HG02884 (cell line): Measurements from ENCODE around the gene INPP5E.

Experiments
- ATAC-seq: cut with Tn5 transposase; IDR thresholded peaks from one replicate; pipeline ENCODE4 v1.9.1; 2021; ENCODE audit warnings: mild to moderate bottlenecking, moderate library complexity; ENCODE audit not compliant: unreplicated experiment

INPP5E gene

GRCh38 chr9:136473354-136473721 lies 33.7 kb upstream of the INPP5E start:
- ATAC-seq = no peak

DNA sequence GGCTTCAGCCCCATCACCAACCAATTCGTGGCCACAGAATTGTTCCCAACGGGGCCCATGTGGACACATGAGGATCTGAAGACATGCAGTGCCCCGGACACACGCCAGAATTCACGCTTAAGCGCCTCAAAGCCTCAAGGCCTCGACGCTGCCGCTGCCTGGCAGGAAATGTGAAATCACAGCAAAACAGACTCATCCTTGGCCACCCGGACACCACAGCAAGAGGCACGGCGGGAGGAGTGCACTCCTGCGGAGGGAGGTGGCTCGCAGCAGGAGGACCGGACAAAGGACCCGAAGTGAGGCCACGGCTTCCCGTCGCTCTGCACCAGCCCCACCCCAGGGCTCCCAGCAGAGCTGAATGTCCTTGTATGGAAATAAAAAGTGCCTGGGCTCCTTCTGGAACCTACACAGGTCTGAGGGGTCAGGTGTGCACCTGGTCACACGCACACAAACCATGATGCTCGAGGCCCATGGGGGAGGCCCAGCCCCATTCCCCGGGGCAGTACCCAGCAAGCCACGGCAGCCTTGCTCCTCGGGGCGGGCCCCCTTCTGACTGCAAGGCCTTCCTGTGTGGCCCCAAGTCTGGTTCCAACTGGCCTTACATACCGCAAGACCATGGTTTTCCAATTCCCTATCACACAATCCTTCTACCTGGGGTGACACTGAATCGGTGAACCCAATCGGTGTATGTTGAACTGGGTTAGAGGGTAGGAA lies 33.2 kb upstream of the INPP5E start:
- no peak for ATAC-seq

- no peak for ATAC-seq
Measured at GRCh38 chr9:136471802-136472487, 32.3 kb upstream of the INPP5E start.

GRCh38 chr9:136470792-136471469 lies 31.3 kb upstream of the INPP5E start:
- ATAC-seq = no peak

DNA sequence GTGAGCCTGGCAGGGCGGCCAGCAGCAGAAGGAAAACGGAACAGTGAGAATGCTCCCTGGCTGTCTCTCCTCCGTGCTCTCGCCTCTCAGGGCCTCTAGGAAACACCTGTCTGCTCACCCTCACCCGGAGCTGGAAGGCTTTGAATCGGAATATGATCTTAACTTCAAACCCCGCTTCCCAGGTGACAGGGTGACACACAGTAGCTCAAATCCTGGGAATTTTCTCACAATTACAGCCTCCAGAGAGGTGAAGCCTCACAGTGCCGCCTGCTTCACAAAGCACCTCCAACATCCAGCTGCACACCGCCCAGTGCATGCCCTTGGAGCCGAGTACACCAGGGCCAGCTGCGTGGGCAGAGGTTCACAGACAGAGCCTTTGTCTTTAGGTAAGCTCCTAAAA lies 30.7 kb upstream of the INPP5E start:
- ATAC-seq = no peak

DNA sequence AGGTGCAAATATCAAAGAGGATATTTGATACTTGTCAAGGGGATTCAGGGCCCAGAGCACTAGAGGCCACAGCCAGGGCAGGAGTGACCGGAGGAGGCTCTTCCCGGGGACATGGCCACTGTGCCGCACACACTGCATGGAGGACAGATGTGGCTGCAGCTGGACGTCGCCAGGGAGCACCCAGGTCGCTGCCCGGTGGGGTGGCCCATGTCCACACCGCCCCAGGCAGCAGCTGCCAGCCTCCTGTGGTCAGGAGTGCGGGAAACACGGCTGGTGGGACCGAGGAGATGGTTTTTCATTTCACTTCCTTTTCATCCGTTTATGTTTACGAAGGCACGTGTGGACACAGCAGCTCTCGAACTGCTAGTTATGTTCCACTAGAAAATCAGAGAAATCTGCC lies 28.1 kb upstream of the INPP5E start:
- no peak for ATAC-seq

DNA sequence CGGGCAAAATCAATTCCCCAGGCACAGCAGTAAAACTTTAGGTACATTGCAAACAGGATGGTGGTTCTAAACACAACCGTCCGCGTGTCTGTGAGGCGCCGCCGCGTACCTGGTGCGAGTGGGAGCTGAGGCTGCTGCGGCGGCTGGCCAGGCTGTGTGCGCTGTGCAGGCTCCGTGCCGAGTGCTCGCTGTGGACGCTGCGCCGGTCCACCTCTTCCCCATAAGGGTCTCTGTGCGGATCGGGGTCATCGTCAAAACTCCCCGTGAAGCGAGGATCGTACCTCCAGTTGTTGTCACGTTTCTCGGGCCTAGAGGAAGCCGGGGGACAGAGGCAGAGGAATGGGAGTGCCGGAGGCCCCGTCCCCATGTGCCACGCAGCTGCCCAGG lies 26.5 kb upstream of the INPP5E start:
- ATAC-seq = no peak

GRCh38 chr9:136465500-136466154 lies 26.0 kb upstream of the INPP5E start:
- ATAC-seq = no peak

DNA sequence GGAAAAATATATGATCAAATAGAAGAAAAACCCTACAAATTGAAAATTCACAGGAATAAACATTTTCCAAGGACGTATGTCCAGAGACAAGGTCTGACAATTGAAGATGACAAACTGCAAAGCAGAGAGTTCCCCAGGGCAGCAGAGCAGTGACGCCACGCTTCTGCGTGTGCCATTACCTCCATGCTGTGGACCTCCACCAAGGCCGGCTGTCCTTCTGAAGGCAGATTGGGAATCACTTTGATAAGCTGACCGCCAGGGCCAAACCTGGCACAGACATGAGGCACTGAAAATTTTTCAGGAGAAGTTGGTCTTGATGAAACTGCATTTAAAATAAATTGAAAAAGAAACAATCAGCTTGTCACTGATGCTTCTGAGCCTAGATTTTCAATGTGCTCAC lies 24.6 kb upstream of the INPP5E start:
- ATAC-seq = no peak

GRCh38 chr9:136463578-136463977 lies 23.9 kb upstream of the INPP5E start:
- ATAC-seq = no peak

GRCh38 chr9:136462664-136463063 lies 23.0 kb upstream of the INPP5E start:
- no peak for ATAC-seq

DNA sequence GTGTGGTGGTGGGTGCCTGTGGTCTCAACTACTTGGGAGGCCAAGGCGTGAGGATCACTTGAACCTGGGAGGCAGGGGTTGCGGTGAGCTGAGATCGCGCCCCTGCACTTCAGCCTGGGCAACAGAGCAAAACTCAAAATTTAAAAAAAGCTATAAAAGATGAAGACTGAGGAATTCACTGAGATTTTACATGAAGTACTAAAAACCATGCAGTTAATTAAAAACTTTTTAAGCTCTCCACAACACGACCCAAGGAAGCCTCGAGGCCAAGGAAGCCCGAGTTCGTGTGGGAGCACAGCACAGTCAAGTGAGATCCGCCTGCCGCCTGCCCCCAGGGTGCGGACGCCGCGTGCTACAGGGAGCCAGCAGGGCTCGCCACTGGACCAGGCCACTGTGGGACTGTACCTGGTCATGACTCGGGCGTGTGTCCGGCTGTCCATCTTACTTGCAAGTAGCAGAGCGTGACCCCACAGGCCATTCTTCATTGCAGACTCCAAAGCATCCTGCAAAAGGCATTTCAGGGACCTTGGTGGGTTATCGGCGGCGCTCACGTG lies 21.2 kb upstream of the INPP5E start:
- ATAC-seq = no peak

DNA sequence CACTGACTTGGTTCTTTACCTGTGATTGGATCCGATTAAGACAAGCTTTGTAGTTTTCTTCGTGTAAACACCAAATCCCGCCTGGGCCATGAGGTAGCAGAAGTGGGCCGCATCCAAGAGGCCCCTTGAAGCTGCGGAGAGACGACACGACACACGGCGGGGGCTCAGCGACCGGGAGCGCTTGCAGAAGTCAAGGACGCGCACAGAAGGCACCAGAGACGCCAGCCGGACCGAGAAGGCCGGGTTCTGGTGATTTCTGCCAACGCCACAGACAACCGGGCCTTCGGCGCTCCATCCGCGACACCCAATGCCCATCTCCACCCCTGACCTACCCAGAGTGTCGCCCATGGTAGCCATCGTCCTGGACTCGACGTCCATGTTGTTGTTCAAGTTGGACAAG lies 19.8 kb upstream of the INPP5E start:
- ATAC-seq = no peak

- ATAC-seq = no peak
Measured at GRCh38 chr9:136457326-136457725, 17.7 kb upstream of the INPP5E start.

DNA sequence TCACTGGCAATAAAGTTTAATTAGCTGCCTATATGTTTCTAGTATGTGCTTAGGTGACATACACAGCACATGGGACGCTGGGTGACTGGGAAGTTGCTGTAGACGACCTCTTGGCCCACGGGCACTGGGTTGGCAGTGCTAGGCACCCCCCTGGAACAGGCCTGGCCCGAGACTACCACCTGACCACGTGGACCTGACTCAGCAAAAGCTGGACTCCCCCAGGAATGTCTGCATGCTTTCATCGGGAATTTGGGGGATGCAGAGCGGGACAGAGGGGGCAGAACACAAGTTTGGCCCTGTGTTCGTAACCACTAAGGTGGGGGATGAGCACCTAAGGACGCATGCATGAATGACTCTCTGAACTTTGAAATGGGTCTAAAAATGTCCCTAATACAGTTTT lies 16.6 kb upstream of the INPP5E start:
- no peak for ATAC-seq

GRCh38 chr9:136455043-136456002 lies 15.7 kb upstream of the INPP5E start:
- ATAC-seq = no peak

- no peak for ATAC-seq
Measured at GRCh38 chr9:136454026-136454796, 14.6 kb upstream of the INPP5E start.

DNA sequence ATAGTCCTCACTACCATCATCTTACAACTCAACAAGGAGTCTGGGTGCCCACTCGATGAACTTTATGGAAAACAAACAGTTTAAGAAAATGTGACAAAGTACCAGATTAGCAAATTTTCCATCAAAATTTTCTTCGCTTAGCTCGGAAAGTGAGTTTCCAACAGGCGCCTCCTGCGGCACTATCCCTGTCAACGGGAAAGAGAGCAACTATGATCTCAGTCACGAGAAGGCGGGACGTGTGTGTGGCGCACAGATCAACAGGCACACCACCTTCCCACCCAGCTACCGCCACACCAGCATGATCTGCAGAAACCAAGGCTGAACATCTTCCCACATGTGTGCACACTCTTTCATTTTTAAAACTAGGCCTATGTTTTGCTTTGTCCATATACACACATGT lies 13.7 kb upstream of the INPP5E start:
- no peak for ATAC-seq

DNA sequence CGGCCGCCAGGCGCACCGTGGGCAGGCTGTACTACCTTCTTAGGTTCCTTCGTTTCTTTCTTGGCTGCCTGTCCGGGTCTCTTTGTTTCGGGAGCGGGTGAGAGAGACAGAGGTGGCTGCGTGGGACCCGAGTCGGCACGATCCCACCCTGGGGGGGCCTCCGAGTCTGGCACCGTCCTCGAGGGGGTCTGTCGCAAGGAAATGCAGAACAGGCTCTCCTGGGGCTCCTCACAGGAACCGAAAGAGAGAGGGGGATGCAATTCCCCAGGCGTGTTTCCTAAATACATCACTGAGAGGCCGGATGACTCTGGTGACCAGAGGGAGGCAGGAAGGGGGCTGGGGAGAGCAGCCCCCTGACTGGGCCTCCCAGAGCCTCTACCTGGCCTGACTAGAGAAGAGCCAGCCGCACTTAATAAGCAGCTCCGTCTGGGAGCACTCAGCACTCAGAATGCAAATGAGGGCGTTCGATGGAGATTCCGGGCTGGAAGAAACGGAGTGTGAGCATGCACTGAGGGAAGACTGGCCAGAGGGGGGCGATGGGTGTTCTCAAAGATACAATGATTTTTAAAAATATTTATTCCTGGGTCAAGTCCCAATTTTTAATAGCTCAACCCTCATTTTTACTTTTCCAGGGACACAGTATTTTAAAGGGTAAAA lies 11.7 kb upstream of the INPP5E start:
- no peak for ATAC-seq
